Measurements from ENCODE around the gene TICAM2. TPM values are rescaled to one million over a fixed set of nuclear protein-coding genes. Genes with fewer than 3 reads are reported as not detected.
"Not testable (repeated sequence)": the region's sequence is repeated elsewhere in the genome, so short reads cannot be mapped to it uniquely, and the experiment has no call there.

The TICAM2 gene
- 4.0 TPM for total RNA-seq

GRCh38 chr5:115601701-115602590 lies at the start of gene TICAM2:
TICAM2 (minus strand) TSS chr5:115602479; CDS start chr5:115581256, 21,223 bp downstream.
- DNase-seq, result peak; percentile 78

- no peak for DNase-seq
Measured at GRCh38 chr5:115649541-115649940, 47.3 kb upstream of the TICAM2 start.

- no peak for DNase-seq
Measured at GRCh38 chr5:115648056-115648455, 45.8 kb upstream of the TICAM2 start.

GRCh38 chr5:115645386-115645785 lies 43.1 kb upstream of the TICAM2 start:
- not testable (repeated sequence) for DNase-seq

GRCh38 chr5:115644046-115644445 lies 41.8 kb upstream of the TICAM2 start:
- DNase-seq, result no peak

GRCh38 chr5:115641948-115642347 lies 39.7 kb upstream of the TICAM2 start:
- DNase-seq, result no peak

GRCh38 chr5:115640274-115640673 lies 38.0 kb upstream of the TICAM2 start:
- DNase-seq, result no peak

GRCh38 chr5:115639377-115639776 lies 37.1 kb upstream of the TICAM2 start:
- no peak for DNase-seq

- no peak for DNase-seq
Measured at GRCh38 chr5:115637507-115637906, 35.2 kb upstream of the TICAM2 start.

- DNase-seq, result no peak
Measured at GRCh38 chr5:115636008-115636407, 33.7 kb upstream of the TICAM2 start.

GRCh38 chr5:115634343-115635132 lies 32.3 kb upstream of the TICAM2 start:
- DNase-seq, result peak; percentile 94

GRCh38 chr5:115629903-115630302 lies 27.6 kb upstream of the TICAM2 start:
- DNase-seq, result no peak

- DNase-seq, result no peak
Measured at GRCh38 chr5:115627295-115627865, 25.1 kb upstream of the TICAM2 start.

GRCh38 chr5:115626445-115626823 lies 24.2 kb upstream of the TICAM2 start:
- DNase-seq, result no peak

- DNase-seq, result peak; percentile 99
Measured at GRCh38 chr5:115625579-115626444, 23.5 kb upstream of the TICAM2 start, which contains the start of gene TMED7. TMED7 (minus strand) TSS chr5:115626036; CDS start chr5:115625792, 244 bp downstream.

GRCh38 chr5:115624994-115625393 lies 22.7 kb upstream of the TICAM2 start:
- DNase-seq, result no peak

GRCh38 chr5:115623658-115624057 lies 21.4 kb upstream of the TICAM2 start:
- no peak for DNase-seq

- DNase-seq, result no peak
Measured at GRCh38 chr5:115621365-115621900, 19.2 kb upstream of the TICAM2 start.

- DNase-seq, result no peak
Measured at GRCh38 chr5:115616892-115617291, 14.6 kb upstream of the TICAM2 start.

- DNase-seq, result peak; percentile 81
Measured at GRCh38 chr5:115616472-115616871, 14.2 kb upstream of the TICAM2 start.

GRCh38 chr5:115611873-115612272 lies 9.6 kb upstream of the TICAM2 start:
- no peak for DNase-seq

GRCh38 chr5:115607935-115608334 lies 5.7 kb upstream of the TICAM2 start:
- no peak for DNase-seq

All from tongue (tissue), 2 donors.